Glomerular endothelial cell (primary cell): ENCODE data around the gene CLCA1. TPM values are rescaled to one million over a fixed set of nuclear protein-coding genes. Genes with fewer than 3 reads are reported as not detected.
"Not testable (repeated sequence)": the region's sequence is repeated elsewhere in the genome, so short reads cannot be mapped to it uniquely, and the experiment has no call there.

Experiments
- DNase-seq: peaks from one replicate; pipeline ENCODE4 v3.0.0-alpha.2; 2011; ENCODE audit warnings: low read depth, low spot score; ENCODE audit errors: extremely low read depth
- total RNA-seq: library from RNA; depleted of rRNA; stranded (reverse); fragments of >200 nt; gene quantifications from 2 replicates; pipeline ENCODE4 v1.2.3, GENCODE V29; 2015

The CLCA1 gene
- total RNA-seq, 1 donor from 2014 or later: not detected

GRCh38 chr1:86502125-86502646, 33.5 kb downstream of the CLCA1 start:
- not testable (repeated sequence) for DNase-seq

- no peak for DNase-seq
Observed at GRCh38 chr1:86502721-86503405, 34.1 kb downstream of the CLCA1 start.

DNA sequence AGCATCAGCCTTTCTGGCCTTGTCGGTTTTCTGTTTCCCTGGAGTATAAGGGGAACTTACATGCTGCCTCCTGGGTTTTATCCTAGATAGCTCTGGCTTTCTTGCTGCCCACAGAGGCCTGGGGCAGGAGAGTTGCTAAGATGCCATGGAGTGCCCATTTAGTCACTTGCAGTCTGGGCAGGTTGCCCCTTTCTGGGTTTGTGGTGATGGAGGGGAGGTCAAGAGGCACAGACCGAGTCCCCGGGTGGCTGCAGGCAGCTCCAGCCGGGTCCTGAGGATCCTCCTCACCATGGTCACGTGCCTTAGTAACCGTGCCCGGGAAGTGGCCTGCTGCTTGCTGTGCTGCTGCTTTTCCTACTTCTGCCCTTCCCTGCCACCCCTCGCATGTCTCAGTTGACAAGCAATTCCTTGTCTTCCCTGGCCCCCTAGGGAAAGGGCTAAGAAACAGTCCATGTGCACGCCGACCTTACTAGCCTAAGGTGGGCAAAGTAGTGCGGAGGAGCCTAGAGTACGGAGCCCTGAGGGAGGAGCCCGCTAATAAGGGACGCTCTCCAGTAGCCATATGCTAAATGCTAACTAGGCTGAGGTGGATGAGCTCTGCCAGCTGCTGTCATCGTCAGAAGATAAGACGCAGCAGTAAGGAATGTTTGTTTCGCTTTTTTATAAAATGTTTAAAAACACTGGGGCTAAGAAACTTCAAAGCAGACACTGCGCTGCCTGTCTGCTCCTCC, 34.8 kb downstream of the CLCA1 start:
- no peak for DNase-seq

DNA sequence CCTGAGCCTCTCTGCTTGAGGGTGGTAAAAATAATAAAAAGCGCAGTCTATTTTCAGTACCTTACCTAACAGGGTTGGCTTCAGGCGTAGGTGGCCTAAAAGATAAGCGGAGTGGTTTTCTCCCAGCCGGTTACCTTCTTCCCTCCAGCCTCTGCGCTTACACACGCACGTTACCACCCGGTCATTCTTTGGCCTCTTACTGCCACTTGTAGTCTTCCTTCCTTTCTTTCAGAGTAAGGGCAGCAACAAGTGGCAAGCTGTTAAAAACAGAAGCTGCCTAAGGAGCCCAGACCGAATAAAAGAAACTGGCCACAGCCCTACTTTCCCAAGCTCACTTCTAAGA, 35.4 kb downstream of the CLCA1 start:
- DNase-seq: no peak

GRCh38 chr1:86504895-86505563, 36.3 kb downstream of the CLCA1 start:
- DNase-seq: no peak

DNA sequence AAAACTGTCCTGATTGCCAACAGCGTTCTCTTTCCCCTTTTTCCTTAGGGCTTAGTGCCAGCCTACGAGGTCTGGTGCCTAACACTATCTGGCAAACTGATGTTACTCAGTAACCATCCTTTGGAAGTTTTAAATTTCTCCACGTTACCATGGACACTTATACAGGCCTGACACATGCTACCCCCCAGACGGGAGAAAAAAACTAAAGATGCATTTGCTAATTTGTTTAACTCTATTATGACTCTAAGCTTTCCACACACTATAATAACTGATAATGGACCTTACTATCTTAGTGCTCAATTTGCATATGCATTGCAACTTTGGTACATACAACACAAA, 36.8 kb downstream of the CLCA1 start:
- no peak for DNase-seq

DNA sequence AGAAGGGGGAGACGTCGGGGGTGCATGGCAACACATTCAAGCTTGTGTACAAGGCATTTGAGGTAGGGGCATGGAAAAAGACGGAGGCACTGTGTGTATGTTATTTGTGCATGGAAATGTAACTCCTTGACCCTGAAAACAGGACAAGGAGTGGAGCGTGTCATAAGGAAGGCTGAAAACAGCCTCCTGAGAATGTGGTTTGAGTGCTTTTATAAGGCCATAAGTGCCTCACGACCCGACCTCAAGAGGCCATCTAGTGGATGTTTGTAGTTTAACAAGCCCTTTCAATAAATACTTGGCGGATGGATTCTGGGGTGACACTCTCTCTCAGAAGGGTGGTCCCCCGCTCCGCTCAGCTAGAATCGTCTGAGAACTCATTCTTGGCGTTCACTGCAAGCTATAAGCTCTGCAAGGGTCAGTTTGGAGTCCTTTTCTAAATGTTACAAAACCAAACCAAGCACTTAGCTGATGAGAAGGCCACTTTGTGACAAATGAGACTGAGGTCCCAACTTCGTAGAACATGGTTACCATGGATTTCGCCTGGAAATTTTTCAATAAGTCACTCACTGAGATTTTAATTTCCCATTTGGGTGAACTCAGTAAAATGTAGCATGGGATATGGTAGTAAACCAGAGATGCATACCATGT, 39.3 kb downstream of the CLCA1 start:
- no peak for DNase-seq

GRCh38 chr1:86508583-86508969, 39.8 kb downstream of the CLCA1 start:
- DNase-seq: no peak

GRCh38 chr1:86515597-86515996, 46.9 kb downstream of the CLCA1 start:
- no peak for DNase-seq

DNA sequence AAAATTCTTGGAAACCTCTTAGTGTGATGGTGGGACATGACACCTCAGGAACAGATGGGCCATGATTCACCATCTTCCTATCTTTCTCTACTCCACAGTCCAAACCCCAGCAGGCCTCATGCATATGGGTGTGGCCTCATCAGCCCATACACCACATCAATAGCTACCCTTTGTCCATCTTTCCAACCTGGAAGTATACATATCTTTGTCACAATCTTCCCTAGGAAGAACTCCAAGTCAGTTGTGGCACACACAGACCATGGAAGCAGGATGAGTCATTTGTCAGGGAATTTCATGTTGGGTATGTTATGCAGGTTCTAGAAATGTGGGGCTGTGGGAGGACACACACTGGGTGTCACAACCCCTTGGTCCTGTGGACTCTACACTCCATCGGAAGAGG, 47.6 kb downstream of the CLCA1 start:
- DNase-seq: no peak

GRCh38 chr1:86517336-86517735, 48.6 kb downstream of the CLCA1 start:
- DNase-seq: no peak

GRCh38 chr1:86520789-86521521, 52.2 kb downstream of the CLCA1 start:
- DNase-seq: no peak

DNA sequence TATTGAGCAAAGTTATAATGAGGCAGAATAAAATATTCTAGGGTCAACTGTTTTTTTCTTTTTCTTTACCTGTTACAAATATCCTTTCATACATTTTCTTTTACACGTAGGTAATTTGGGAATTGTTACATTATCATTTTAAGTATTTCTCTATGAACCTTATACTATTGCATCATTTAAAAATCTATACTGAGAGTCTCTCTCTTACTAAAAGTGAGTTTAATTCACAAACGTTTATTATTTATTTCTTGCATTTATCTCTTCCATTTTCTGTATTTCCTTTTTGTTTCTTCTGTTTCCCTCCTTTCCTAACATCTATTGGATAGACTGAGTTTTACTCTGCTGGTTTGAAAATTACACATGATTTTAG, 52.8 kb downstream of the CLCA1 start:
- no peak for DNase-seq

- DNase-seq: no peak
Observed at GRCh38 chr1:86522240-86522639, 53.5 kb downstream of the CLCA1 start.

- DNase-seq: no peak
Observed at GRCh38 chr1:86523670-86524354, 55.1 kb downstream of the CLCA1 start.

- no peak for DNase-seq
Observed at GRCh38 chr1:86527306-86527705, 58.6 kb downstream of the CLCA1 start.

GRCh38 chr1:86530211-86530845, 61.6 kb downstream of the CLCA1 start:
- DNase-seq: no peak

- no peak for DNase-seq
Observed at GRCh38 chr1:86537928-86538695, 69.4 kb downstream of the CLCA1 start.

- DNase-seq: no peak
Observed at GRCh38 chr1:86538775-86539174, 70.0 kb downstream of the CLCA1 start.
